Posterior vena cava (tissue), 2 donors: ENCODE results near the gene RBM18. TPM values are rescaled to one million over a fixed set of nuclear protein-coding genes. Genes with fewer than 3 reads are reported as not detected.

Source experiments
- DNase-seq: peaks from one replicate; pipeline ENCODE4 v3.0.0-alpha.2; 2020; ENCODE audit warnings: low spot score
- intact Hi-C, 2 donors: fragments of 100-400 bp; cut with DNase I; formaldehyde crosslinking; loops; one replicate each; pipeline versions ENCODE4 v1.14.1 to v1.14.2; 2022 to 2023
- total RNA-seq, 2 donors: library from RNA; stranded (reverse); fragmentation: NEBNext Ultra II Directional; extraction: Animal tissue kit (Norgen Biotek cat#: 25700); gene quantifications; one replicate each; pipeline ENCODE4 v1.2.1, GENCODE V29; 2021
- donor health status: DM: yes; HTN: yes; CAD: no.
- donor health status: DM: yes; HTN: yes; CAD: no.

Gene RBM18
- total RNA-seq, 2 donors from 2014 or later: 18.9 to 19.2 TPM

DNA sequence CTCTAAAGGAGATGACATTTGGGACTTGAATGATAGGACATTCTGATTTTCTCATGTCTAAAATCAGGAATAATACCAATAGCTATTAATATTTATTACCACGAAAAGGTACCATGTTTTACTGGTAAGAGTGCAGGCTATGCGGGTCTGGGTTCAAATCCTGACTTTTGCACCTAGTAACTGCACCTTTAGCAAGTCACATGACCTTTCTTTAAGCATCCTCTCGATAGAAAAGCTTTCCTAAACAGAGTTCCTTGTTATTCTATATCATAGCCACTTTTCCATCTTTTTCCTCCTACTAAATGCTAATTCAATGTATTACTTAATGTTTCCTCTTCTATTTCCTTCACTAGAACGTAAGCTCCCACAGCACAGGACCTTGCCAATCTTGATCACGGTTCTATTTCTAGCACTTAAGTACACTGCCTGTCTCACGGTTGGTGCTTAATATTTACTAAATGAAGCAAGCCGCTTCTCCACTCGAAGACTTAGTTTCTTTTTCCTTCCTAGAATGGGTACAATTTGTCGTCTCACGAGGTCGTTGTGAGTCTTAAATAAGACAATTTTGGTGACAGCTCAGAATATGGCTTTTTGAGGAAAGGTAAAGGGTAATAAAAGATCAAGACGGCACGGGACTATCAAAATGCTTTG is 816 bp downstream of the RBM18 start:
- intact Hi-C loops: no loop called here
- no peak for DNase-seq

DNA sequence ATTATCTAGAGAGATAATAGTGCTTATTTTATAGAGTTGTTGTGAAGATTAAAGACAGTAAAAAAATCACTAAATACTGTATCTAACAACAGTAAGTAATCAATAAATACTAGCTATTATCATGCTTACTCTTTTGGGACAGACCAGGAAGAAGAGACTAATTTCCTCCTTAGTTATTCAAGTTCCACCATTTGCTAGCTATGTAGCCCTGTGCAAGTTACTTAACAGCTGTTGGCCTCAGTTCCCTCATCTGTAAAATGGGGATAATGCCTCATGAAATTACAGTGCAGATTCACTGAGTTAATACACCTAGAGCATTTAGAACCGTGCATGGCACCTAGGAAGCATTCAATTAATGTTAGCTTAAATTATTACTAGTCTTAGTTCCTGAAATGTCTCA is 2.6 kb downstream of the RBM18 start:
- DNase-seq: no peak
- intact Hi-C loops: no loop called here

DNA sequence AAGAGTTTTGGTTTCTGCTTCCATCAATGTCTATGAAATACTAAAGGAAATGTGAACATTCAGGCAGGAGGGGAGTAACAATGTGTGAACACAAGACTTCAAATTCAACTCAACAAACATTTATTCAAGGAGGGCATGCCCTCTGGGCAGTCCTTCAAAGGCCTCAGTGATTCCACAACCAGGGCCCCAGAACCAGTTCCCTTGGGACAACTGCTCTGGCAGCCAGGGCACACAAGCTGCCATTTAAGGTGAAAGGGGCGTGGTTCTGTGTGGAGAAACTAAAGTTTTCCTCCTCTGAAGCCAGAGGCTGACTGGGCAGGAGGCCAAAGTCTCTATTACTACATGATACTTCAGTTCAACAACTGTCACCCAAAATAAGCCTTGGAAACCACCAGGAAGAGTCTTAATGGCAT is 3.2 kb downstream of the RBM18 start:
- peak; percentile 93 for DNase-seq

GRCh38 chr9:122258886-122259415 is 5.7 kb downstream of the RBM18 start:
- DNase-seq: no peak
- intact Hi-C loops: no loop called here

More for the DNA sequence above, 3.2 kb downstream of the RBM18 start:
- intact Hi-C loops: no loop called here

- intact Hi-C loops: no loop called here
- DNase-seq: no peak
These were observed 8.4 kb downstream of the RBM18 start for GRCh38 chr9:122256206-122256605.

GRCh38 chr9:122254761-122255160 is 9.9 kb downstream of the RBM18 start:
- DNase-seq: no peak
- intact Hi-C loops: no loop called here

GRCh38 chr9:122252796-122253195 is 11.8 kb downstream of the RBM18 start:
- intact Hi-C loops: no loop called here
- DNase-seq: no peak

GRCh38 chr9:122251351-122251750 is 13.3 kb downstream of the RBM18 start:
- DNase-seq: no peak
- intact Hi-C loops: no loop called here

DNA sequence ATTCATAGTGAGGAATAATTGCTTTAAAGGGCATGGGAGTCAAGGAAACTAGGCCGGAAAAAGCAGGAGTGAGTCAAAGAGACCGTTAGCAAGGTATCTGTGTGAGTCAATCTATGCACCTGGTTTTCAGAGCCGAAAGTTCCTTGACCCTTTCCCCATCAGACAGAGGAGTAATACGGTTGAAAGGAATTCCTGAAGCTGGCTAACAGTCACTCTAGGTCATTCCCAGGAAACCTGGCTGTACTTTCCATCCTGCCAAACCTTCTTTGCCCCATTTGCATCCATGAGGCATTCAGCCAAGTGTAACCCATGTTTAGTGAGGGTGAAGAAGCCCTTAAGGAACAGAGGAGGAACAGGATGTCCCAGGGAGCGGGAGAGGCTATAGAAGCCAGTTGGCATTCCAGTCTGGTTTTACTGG is 16.2 kb downstream of the RBM18 start:
- intact Hi-C loops: no loop called here

DNA sequence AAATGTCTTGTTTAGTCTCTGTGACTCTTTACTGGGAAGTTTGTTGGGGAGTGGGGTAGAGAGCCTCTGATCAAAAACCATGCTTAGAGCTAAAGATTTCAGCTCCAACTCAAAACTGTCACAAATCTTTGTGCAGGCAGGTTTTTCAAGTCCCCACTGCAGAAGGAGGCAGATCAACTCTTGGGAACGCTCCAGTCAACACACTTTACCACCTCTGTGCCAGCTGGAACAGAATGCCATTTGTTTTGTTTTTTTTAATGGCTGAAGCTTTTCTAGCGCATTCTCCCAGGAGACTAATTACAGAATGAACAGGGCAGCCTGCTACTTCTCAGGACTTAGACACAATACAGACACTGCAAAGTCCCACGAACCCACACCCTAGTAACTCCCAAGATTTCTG is 18.0 kb downstream of the RBM18 start:
- intact Hi-C loops: no loop called here
- DNase-seq: no peak

More for the DNA sequence above, 16.2 kb downstream of the RBM18 start:
- DNase-seq: no peak

GRCh38 chr9:122244349-122244748 is 20.3 kb downstream of the RBM18 start:
- no peak for DNase-seq
- intact Hi-C loops: no loop called here

DNA sequence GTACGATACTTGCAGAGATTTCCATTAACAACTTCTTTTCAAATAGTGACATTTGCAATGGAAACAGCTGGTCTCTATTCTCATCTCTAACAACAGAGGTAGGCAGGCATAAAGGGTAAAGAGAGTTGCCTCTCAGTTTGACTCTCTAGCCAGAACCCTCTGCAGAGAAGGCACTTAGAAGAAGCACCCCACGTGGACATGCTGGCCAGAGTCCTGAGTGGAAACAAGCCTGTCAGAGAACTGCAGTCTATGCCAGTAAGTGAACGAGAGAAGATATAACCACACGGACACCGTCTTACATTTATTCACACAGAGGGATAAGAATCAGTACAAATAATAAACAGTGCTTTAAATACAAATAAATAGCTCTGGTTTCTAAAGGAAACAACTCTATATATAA is 24.9 kb downstream of the RBM18 start:
- intact Hi-C loops: no loop called here
- DNase-seq: no peak

DNA sequence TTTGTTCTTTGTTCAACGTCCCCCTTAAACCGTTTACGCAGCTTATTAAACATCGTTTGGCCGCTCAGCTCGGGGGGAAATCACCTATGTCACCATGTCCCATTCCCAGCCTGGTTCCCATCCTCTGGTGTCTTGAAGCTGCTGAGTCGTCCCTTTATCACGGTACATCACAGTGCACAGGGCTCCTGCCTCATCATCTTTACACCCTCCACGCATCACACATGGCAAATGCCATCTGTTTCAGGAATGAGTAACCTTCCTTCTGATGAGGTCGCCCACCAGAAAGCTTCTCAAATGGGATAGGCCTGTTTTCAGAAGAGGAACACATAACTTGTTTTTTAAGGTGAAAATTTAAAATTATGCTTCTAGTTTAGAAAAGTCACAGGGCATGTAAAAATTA is 28.0 kb downstream of the RBM18 start:
- intact Hi-C loops: no loop called here
- no peak for DNase-seq

DNA sequence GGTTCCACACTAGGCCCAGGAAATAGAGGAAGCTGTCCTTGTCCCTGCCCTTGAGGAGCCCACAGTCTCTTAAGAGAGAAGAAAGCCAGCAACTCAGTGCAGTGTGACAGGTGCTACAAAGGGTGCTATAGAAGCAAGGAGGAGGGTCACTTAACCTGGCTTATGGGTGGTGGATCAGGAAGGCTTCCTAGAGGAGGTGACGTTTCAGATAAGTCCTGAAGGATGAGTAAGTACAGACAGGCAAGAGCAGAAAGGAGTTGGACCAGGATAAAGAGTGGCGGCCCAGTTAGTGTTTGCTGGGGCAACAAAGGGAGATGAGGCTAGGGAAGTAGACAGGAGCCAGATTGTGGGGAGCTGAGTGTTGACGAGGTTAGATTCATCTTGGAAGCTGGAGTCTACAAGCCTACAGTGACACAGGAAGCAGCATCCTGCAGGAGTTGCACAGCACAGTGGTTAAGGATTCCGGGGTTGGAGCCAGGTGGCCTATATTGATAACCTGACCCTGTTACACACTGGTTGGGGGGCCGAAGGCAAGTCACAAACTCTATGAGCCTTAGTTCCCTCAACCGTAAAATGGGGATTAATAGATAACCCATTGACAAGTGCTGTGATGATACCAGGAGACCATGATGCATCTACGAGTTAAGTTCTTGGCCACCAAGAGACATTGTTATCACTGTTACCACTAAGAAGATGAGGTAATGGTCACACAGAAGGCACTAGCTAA is 30.5 kb downstream of the RBM18 start:
- no peak for DNase-seq
- intact Hi-C loops: no loop called here

DNA sequence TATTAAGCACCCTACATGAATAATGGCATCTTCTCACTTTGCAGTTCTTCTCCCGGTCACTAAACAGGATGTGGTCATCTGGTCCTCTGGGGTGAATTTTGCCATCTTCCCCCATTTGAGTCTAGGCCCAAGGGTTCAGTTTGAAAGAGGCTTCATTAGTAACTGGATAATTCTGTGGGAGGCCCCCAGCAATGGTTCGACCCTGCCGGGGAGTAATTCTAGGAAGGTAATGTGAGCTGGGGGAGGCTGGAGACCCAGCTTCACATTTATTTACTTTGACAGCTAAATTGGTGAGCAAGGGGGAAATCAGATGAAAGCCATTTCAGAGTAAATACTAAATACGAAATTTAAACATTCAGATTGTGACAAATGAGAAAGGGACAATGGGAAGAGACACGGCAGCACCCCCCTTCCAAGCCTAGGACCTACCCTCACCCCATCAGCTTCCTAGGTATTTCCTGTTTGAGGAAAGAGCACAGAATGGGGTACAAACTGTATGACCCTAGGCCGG is 31.8 kb downstream of the RBM18 start:
- DNase-seq: no peak
- intact Hi-C loops: no loop called here

- intact Hi-C loops: no loop called here
- no peak for DNase-seq
These were observed 35.2 kb downstream of the RBM18 start for GRCh38 chr9:122229485-122229837.

DNA sequence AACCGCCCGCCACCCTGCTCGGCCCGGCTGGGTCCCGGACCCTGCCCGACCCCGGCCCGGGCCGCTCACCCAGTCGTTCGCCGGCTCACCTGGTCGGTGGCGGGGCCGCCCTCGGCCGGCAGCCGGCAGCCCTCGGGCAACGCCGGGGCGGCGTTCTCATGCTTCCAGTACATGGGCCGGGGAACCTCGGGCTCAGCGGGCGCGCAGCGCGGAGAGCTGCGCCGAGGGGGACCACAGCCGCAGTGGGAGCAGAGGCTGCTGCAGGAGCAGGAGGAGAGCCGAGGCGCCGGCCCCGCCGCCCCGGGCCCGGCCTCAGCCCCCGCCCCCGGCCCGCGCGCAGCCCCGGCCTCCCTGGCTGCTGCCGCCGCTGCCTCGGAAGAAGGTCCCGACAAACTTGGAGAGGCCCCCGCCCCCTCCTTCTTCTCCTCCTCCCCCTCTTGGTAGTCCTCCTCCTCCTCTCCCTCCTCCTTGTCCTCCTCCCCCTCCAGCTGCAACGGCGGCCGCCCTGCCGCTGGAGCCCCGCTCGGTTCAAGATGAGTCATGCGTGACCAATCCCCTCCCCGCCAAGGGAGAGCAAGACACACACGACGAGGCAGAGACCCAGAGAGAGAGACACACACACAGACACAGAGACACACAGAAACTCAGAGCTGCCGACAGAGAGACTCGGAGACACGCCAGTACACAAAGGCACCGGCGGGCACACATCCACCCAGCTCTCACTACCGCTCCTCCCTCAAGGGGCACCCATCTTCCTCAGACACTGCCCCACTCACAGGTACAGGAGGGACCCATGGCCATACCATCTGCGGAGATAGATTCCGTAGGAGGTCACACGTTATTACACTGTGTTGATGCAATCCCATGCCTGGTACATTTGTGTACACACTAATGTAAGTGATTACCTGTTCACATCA is 35.8 kb downstream of the RBM18 start, which contains the start of gene LHX6:
Gene LHX6, minus strand, starts transcription at position 390 of the 917 bp plus-strand sequence. Its CDS starts 217 bp downstream, at position 173.
- DNase-seq: no peak
- intact Hi-C loops: no loop called here

- no peak for DNase-seq
These were observed 36.5 kb downstream of the RBM18 start for GRCh38 chr9:122228191-122228567.

DNA sequence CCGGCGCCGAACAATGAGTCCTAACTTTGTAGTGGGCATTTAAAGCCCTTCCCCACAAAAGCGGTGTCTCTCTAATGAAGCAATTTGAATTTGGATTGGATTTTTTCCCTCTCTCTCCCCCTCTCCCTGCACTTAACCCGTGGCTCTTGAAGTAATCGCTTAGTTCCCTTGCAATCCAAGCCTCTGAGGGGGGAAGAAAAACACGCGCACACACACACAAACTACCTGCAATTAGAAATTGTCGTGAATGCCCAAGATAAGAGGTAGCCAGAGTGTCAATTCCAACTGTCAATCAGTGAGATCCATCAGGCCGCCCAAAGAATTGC is 37.1 kb downstream of the RBM18 start:
- intact Hi-C loops: no loop called here

More at GRCh38 chr9:122228191-122228567, 36.5 kb downstream of the RBM18 start:
- intact Hi-C loops: no loop called here

More for the DNA sequence above, 37.1 kb downstream of the RBM18 start:
- DNase-seq: no peak
